WTC11 (cell line): Measurements from ENCODE around the gene PPP2R1B. TPM values are rescaled to one million over a fixed set of nuclear protein-coding genes. Genes with fewer than 3 reads are reported as not detected.

ENCODE experiments used
- ATAC-seq: fragments of 200-7000 bp; cut with Tn5 transposase; 2 replicates; pipeline ENCODE4 v1.10.0; 2021; ENCODE audit warnings: mild to moderate bottlenecking, moderate library complexity
- CTCF ChIA-PET: fragments of 300-600 bp; sonication (Branson Sonifier 250); formaldehyde crosslinking; loops from one replicate; lab custom pipeline; 2021; ENCODE audit warnings: antibody characterized with exemption; lab: Charles Lee
- POLR2A ChIA-PET: fragments of 350-600 bp; sonication (Branson Sonifier 250); formaldehyde crosslinking; loops from one replicate; lab custom pipeline; 2021; ENCODE audit warnings: antibody characterized with exemption; lab: Charles Lee
- DNase-seq: peaks from one replicate; pipeline ENCODE4 v3.0.0; 2021; ENCODE audit warnings: low spot score
- H3K27ac Mint-ChIP-seq: 2 replicates; pipeline ENCODE4 v1.8.0; 2021; ENCODE audit warnings: mixed read lengths
- H3K27me3 Mint-ChIP-seq: 2 replicates; pipeline ENCODE4 v1.8.0; 2021; ENCODE audit warnings: low read depth, mild to moderate bottlenecking, moderate library complexity, mixed read lengths
- H3K36me3 Mint-ChIP-seq: 2 replicates; pipeline ENCODE4 v1.8.0; 2021; ENCODE audit warnings: mixed read lengths
- H3K4me1 Mint-ChIP-seq: 2 replicates; pipeline ENCODE4 v1.8.0; 2022; ENCODE audit warnings: mixed read lengths
- H3K4me3 Mint-ChIP-seq: 2 replicates; pipeline ENCODE4 v1.8.0; 2021; ENCODE audit warnings: mild to moderate bottlenecking, moderate library complexity, mixed read lengths
- H3K9me3 Mint-ChIP-seq: 2 replicates; pipeline ENCODE4 v1.8.0; 2021; ENCODE audit warnings: mixed read lengths
- ATF3 ChIP-seq: sonication (generic); formaldehyde crosslinking; conservative IDR thresholded peaks from 2 replicates; pipeline ENCODE4 v1.8.1; 2022; ENCODE audit warnings: mild to moderate bottlenecking, missing genetic modification reagents
- E2F1 ChIP-seq: sonication (generic); formaldehyde crosslinking; IDR thresholded peaks from 2 replicates; pipeline ENCODE4 v1.8.0; 2022; ENCODE audit warnings: mild to moderate bottlenecking, missing genetic modification reagents
- ELF4 ChIP-seq: sonication (generic); formaldehyde crosslinking; IDR thresholded peaks from 2 replicates; pipeline ENCODE4 v1.8.1; 2022; ENCODE audit warnings: low read depth, mild to moderate bottlenecking, moderate library complexity, missing genetic modification reagents
- FOXK1 ChIP-seq: sonication (generic); formaldehyde crosslinking; IDR thresholded peaks from 2 replicates; pipeline ENCODE4 v1.8.0; 2022; ENCODE audit warnings: mild to moderate bottlenecking, moderate library complexity, missing genetic modification reagents
- MXD4 ChIP-seq: fragments of 250-450 bp; sonication (Bioruptor Pico); IDR thresholded peaks from 2 replicates; pipeline ENCODE4 v1.8.0; 2021; ENCODE audit warnings: mild to moderate bottlenecking, moderate library complexity, borderline replicate concordance
- MYBL2 ChIP-seq: sonication (generic); formaldehyde crosslinking; IDR thresholded peaks from 2 replicates; pipeline ENCODE4 v1.8.1; 2023; ENCODE audit warnings: mild to moderate bottlenecking, moderate library complexity, missing genetic modification reagents
- NFE2L1 ChIP-seq: sonication (generic); formaldehyde crosslinking; IDR thresholded peaks from 2 replicates; pipeline ENCODE4 v1.8.1; 2023; ENCODE audit warnings: missing genetic modification reagents
- NR3C1 ChIP-seq: sonication (generic); formaldehyde crosslinking; conservative IDR thresholded peaks from 2 replicates; pipeline ENCODE4 v1.8.1; 2023; ENCODE audit warnings: low read depth, mild to moderate bottlenecking, missing genetic modification reagents
- PRDM15 ChIP-seq: sonication (generic); formaldehyde crosslinking; IDR thresholded peaks from 2 replicates; pipeline ENCODE4 v1.8.0; 2022; ENCODE audit warnings: missing genetic modification reagents
- PREB ChIP-seq: sonication (generic); formaldehyde crosslinking; IDR thresholded peaks from 2 replicates; pipeline ENCODE4 v1.8.1; 2022; ENCODE audit warnings: mild to moderate bottlenecking, missing genetic modification reagents, moderate library complexity, borderline replicate concordance
- PRRX2 ChIP-seq: fragments of 250-450 bp; sonication (Bioruptor Pico); IDR thresholded peaks from 2 replicates; pipeline ENCODE4 v1.8.0; 2021; ENCODE audit warnings: mild to moderate bottlenecking
- RELA ChIP-seq: sonication (generic); formaldehyde crosslinking; IDR thresholded peaks from 2 replicates; pipeline ENCODE4 v1.8.1; 2022; ENCODE audit warnings: missing genetic modification reagents, mild to moderate bottlenecking, borderline replicate concordance
- SOX15 ChIP-seq: fragments of 250-450 bp; sonication (Bioruptor Pico); IDR thresholded peaks from 2 replicates; pipeline ENCODE4 v1.9.0; 2021; ENCODE audit warnings: mild to moderate bottlenecking
- TEAD1 ChIP-seq: sonication (generic); formaldehyde crosslinking; IDR thresholded peaks from 2 replicates; pipeline ENCODE4 v1.8.0; 2022; ENCODE audit warnings: mild to moderate bottlenecking, missing genetic modification reagents
- USF2 ChIP-seq: sonication (generic); formaldehyde crosslinking; IDR thresholded peaks from 2 replicates; pipeline ENCODE4 v1.8.1; 2023; ENCODE audit warnings: mild to moderate bottlenecking, missing genetic modification reagents, moderate library complexity
- ZMAT4 ChIP-seq: fragments of 250-450 bp; sonication (Bioruptor Pico); IDR thresholded peaks from 2 replicates; pipeline ENCODE4 v1.9.0; 2021; ENCODE audit warnings: mild to moderate bottlenecking
- ZNF263 ChIP-seq: sonication (generic); formaldehyde crosslinking; IDR thresholded peaks from 2 replicates; pipeline ENCODE4 v1.8.1; 2022; ENCODE audit warnings: low read depth, mild to moderate bottlenecking, moderate library complexity, missing genetic modification reagents
- total RNA-seq: library from RNA; stranded (reverse); gene quantifications from 3 replicates; pipeline ENCODE4 v1.2.3, GENCODE V29; 2021

The PPP2R1B gene
- total RNA-seq, 1 experiment from 2014 or later: 87.7 TPM

- no peak for ATAC-seq
- peaks cover 2% of the 10 kb centered on the region; the same call in 1 of the 2 replicates for H3K4me1 Mint-ChIP-seq
Observed at GRCh38 chr11:111736621-111737443, 29.4 kb downstream of the PPP2R1B start.

GRCh38 chr11:111736181-111736590, 30.0 kb downstream of the PPP2R1B start:
- peaks cover 2% of the 10 kb centered on the region; the same call in 1 of the 2 replicates for H3K4me1 Mint-ChIP-seq
- no peak overlapping the region for H3K4me3 Mint-ChIP-seq
- H3K9me3 Mint-ChIP-seq: no peaks in the 10 kb centered on the region
- H3K36me3 Mint-ChIP-seq: peaks cover 12% of the 10 kb centered on the region
- no peak for DNase-seq
- ChIA-PET POLR2A (no interaction called here), CTCF (no interaction called here)
- no peak for ATAC-seq
- peak overlapping the region; percentile 41; the same call in 1 of the 2 replicates for H3K27ac Mint-ChIP-seq
- H3K27me3 Mint-ChIP-seq: no peaks in the 10 kb centered on the region
- no peak for TF ChIP-seq PRDM15 (CRISPR knock-in tag)
- TF ChIP-seq ELF4 (CRISPR knock-in tag): no peak
- TF ChIP-seq PREB (CRISPR knock-in tag): no peak
- TF ChIP-seq USF2 (CRISPR knock-in tag): no peak

More at GRCh38 chr11:111736621-111737443, 29.4 kb downstream of the PPP2R1B start:
- H3K4me3 Mint-ChIP-seq: no peak overlapping the region
- H3K36me3 Mint-ChIP-seq: peaks cover 19% of the 10 kb centered on the region
- H3K27me3 Mint-ChIP-seq: no peaks in the 10 kb centered on the region
- DNase-seq: no peak
- peak overlapping the region; percentile 41; the same call in 1 of the 2 replicates for H3K27ac Mint-ChIP-seq
- CTCF ChIA-PET: no interaction called here
- TF ChIP-seq FOXK1 (no peak), SOX15 (CRISPR knock-in tag) (no peak), PREB (CRISPR knock-in tag) (no peak), NFE2L1 (CRISPR knock-in tag) (no peak), PRDM15 (CRISPR knock-in tag) (no peak), MYBL2 (CRISPR knock-in tag) (no peak), NR3C1 (CRISPR knock-in tag) (no peak), E2F1 (CRISPR knock-in tag) (no peak), TEAD1 (CRISPR knock-in tag) (no peak), MXD4 (no peak), RELA (CRISPR knock-in tag) (no peak), ZNF263 (CRISPR knock-in tag) (no peak), PRRX2 (no peak), ZMAT4 (CRISPR knock-in tag) (no peak), ATF3 (CRISPR knock-in tag) (no peak)
- H3K9me3 Mint-ChIP-seq: no peaks in the 10 kb centered on the region
- POLR2A ChIA-PET: interaction anchor here (0.9 kb wide), 1 partner anchor 197 kb away, joined by 3 read pairs; no protein-coding TSS in a partner anchor
